NCI-H82 treated with DMSO at 0.1 percent for 48 hours (cell line): ENCODE measurements around the gene EIF3CL.
"Not testable (repeated sequence)": the region's sequence is repeated elsewhere in the genome, so short reads cannot be mapped to it uniquely, and the experiment has no call there.

ENCODE experiments used
- DNase-seq: peaks from one replicate; lab custom pipeline; 2025; ENCODE audit not compliant: unreplicated experiment; lab: John Stamatoyannopoulos, UW

The EIF3CL gene

DNA sequence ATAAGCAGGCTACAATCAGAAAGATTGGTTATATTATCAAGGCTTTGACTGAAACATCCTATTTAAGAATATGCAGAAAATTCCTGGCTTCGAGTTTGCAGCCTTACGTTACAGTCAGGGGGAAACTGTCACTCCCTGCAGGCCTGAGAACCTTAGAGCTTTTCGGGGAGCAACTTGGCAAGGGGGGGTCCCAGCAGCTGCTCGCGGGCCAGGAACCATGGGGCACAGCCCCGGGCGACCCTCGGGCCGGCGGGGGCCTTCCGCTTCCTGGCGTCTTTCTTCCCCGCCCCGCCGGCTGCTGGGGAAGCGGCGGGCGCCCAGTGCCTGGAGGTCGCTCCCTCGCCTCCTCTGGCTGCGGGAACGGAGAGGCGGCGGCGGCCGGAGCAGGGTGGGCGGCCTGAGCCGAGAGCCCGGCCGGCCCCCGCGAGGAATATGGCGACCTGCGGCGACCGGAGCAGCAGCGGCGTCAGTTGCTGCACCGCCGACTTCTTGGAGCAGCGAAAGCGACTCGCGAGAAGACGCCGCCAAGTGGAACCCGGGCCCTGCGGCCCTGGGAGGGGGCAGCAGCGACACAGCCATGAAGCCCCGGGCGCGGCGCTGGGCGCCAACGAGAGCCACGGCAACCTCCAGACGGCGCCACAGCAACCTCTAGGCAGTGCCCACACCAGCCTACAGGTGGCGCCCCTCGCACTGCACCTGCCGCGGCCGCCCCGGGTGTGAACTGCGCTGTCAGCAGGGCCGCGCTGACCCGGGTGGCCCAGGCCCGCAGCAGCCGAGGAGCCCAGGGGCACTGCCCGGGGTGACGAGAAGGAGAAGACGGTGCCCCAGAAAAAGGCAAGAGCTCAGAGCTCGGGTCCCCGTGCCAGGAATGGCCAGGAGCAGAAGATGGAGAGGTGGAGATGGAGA, 39.1 kb downstream of the EIF3CL start:
- not testable (repeated sequence) for DNase-seq

GRCh38 chr16:28363408-28363807, 40.2 kb downstream of the EIF3CL start, which contains the start of gene NPIPB6:
Gene NPIPB6, minus strand, starts transcription at chr16:28363508. Its CDS starts 686 bp downstream, at chr16:28362822.
- DNase-seq = not testable (repeated sequence)

DNA sequence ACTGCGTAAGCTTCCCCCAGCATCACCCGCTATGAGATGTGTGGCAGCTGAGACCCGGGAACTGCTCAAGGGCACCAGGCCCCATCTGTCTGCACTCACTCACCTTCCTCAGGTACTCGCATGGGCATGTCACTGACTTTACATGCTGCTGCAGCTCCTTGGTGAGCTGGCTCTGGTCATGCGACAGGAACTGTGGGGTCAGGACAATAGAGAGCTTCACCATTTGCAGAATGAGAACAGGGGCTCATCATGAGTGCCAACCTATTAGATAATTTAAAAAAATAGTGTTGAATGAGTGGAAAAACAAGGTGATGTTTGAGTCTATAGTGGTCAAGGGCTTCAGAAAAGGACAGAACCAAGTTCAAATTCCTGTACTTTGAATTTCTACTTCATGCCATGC, 41.0 kb downstream of the EIF3CL start:
- DNase-seq = not testable (repeated sequence)

DNA sequence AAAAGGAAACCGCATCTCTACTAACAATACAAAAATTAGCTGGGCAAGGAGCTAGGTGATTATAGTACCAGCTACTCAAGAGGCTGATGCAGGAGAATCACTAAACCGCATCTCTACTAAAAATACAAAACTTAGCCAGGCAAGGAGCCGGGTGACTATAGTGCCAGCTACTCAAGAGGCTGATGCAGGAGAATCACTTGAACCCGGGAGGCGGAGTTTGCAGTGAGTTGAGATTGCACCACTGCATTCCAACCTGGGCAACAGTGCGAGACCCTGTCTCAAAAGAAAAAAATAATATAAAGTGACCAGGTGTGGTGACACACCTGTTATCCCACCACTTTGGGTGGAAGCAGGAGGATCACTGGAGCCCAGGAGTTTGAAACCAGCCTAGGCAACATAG, 65.4 kb downstream of the EIF3CL start:
- not testable (repeated sequence) for DNase-seq

- not testable (repeated sequence) for DNase-seq
Measured at GRCh38 chr16:28336940-28337710, 66.5 kb downstream of the EIF3CL start.

DNA sequence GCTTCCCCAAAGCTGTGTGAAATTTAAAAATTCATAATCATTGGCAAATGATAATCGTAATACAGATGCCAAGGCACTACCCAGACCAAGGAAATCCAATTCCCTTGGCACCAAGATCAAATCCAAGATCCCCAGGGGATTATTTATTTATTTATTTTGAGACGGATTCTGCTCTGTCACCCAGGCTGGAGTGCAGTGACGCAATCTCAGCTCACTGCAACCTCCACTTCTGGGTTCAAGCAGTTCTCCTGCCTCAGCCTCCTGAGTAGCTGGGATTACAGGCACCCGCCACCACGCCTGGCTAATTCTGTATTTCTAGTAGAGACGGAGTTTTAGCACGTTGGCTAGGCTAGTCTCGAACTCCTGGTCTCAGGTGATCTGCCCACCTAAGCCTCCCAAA, 68.0 kb downstream of the EIF3CL start:
- DNase-seq = not testable (repeated sequence)

DNA sequence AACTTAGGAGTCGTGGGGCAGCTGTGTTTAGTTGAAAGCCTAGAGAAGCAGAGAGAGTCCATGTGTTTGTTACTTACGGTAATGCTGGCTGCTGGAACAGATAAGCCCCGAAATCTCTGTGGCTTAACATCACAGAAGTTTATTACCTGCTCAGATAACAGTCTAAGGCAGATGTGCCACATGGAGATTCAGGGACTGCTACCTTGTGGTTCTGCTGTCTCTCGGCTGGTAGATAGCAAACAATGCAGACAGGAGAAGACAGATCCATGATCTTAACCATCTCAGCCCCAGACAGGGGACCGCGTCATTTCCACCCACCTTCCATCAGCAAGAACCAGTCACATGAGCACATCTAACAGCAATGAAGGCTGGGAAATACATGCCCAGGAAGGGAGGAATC, 71.0 kb downstream of the EIF3CL start:
- DNase-seq = not testable (repeated sequence)

DNA sequence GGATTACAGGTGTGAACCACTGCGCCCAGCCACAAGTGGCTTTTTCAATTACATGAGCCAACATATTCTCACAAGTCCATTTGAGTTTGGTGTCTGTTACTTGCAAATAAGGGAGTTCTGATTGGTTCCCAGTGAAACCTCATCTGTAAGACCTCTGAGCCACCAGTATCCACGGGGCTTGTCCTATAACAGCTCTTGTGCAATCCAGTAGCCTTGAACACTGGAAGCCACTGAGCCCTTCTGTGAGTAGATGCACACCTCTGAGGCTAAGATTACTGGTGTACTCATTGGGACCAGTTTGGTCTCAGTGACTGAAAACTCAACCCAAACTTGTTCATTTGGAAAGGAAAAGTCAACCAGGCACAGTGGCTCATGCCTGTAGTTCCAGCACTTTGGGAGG, 72.7 kb downstream of the EIF3CL start:
- not testable (repeated sequence) for DNase-seq

GRCh38 chr16:28330232-28330631, 73.4 kb downstream of the EIF3CL start:
- peak; percentile 10 for DNase-seq
